Measurements from ENCODE around the gene MEF2A.
A peak's percentile ranks its signal among the peaks of the same experiment; 100 is the strongest.
"Not testable (repeated sequence)": the region's sequence is repeated elsewhere in the genome, so short reads cannot be mapped to it uniquely, and the experiment has no call there.

MEF2A gene

GRCh38 chr15:99732751-99733267 lies 167.0 kb downstream of the MEF2A start:
- TF ChIP-seq, protein P1, sequence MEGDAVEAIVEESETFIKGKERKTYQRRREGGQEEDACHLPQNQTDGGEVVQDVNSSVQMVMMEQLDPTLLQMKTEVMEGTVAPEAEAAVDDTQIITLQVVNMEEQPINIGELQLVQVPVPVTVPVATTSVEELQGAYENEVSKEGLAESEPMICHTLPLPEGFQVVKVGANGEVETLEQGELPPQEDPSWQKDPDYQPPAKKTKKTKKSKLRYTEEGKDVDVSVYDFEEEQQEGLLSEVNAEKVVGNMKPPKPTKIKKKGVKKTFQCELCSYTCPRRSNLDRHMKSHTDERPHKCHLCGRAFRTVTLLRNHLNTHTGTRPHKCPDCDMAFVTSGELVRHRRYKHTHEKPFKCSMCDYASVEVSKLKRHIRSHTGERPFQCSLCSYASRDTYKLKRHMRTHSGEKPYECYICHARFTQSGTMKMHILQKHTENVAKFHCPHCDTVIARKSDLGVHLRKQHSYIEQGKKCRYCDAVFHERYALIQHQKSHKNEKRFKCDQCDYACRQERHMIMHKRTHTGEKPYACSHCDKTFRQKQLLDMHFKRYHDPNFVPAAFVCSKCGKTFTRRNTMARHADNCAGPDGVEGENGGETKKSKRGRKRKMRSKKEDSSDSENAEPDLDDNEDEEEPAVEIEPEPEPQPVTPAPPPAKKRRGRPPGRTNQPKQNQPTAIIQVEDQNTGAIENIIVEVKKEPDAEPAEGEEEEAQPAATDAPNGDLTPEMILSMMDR (IDR thresholded peaks at IDR 0.05): no peak
- H3K4me3 ChIP-seq: peak overlapping the region; percentile 99
- peak overlapping the region; percentile 82 to 95 for H3K27ac ChIP-seq
- peak; percentile 81 for DNase-seq (ENCODE audit: low spot score)

GRCh38 chr15:99733268-99734039 lies 167.7 kb downstream of the MEF2A start, which contains the start of gene LYSMD4:
TSS of gene LYSMD4 (minus strand) at chr15:99733437. CDS start at chr15:99731999, 1,438 bp downstream.
- Histone ChIP-seq H3K27ac (peak within 1 kb of the TSS; percentile 82 to 95), H3K4me3 (peak within 1 kb of the TSS; percentile 99)
- TF ChIP-seq, protein P1 (IDR thresholded peaks at IDR 0.05): no peak
- peak; percentile 98 for DNase-seq (ENCODE audit: low spot score)

DNA sequence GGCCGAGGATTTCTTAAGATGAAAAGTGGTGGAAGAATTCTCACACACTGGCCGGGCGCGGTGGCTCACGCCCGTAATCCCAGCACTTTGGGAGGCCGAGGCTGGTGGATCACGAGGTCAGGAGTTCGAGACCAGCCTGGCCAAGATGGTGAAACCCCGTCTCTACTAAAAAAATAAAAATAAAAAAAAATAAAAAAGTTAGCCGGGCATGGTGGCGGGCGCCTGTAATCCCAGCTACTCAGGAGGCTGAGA lies 168.2 kb downstream of the MEF2A start:
- DNase-seq (ENCODE audit: low spot score): not testable (repeated sequence)
- Histone ChIP-seq H3K4me3 (peak overlapping the region; percentile 99), H3K27ac (peak overlapping the region; percentile 82 to 95)

- TF ChIP-seq, protein P1 (IDR thresholded peaks at IDR 0.05): no peak
- DNase-seq (ENCODE audit: low spot score): no peak
- Histone ChIP-seq H3K4me3 (no peak overlapping the region), H3K27ac (no peak overlapping the region)
Observed at GRCh38 chr15:99734575-99734974, 168.8 kb downstream of the MEF2A start.

DNA sequence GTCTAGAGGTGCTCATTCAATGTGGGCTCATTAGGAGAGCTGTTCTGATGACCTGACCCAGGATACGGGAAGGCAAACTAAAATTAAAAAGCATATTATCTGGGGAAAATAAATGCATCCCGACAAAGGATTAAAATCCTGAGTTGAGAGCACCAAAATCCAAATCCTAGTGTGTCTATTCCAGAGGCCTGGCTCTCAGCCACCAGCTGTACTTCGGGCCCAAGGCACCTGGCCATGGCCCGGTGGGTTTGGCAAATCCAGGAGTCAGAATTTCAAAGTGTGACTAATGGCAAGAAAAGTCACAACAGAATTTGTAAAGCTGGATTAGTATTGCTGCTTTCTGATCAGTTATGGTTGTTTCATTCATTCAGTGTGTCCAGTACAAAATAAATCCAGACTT lies 170.1 kb downstream of the MEF2A start:
- Histone ChIP-seq H3K27ac (no peak overlapping the region), H3K4me3 (no peak overlapping the region)
- TF ChIP-seq, protein P1 (IDR thresholded peaks at IDR 0.05): no peak
- DNase-seq (ENCODE audit: low spot score): peak; percentile 65

- DNase-seq (ENCODE audit: low spot score): no peak
- Histone ChIP-seq H3K4me3 (no peak overlapping the region), H3K27ac (no peak overlapping the region)
- TF ChIP-seq, protein P1 (IDR thresholded peaks at IDR 0.05): no peak
Observed at GRCh38 chr15:99736702-99737101, 170.9 kb downstream of the MEF2A start.

GRCh38 chr15:99738021-99738847 lies 172.4 kb downstream of the MEF2A start:
- no peak for DNase-seq (ENCODE audit: low spot score)
- Histone ChIP-seq H3K4me3 (no peak overlapping the region), H3K27ac (no peak overlapping the region)
- TF ChIP-seq, protein P1 (IDR thresholded peaks at IDR 0.05): no peak
